ENCODE data around the gene SRMS.

GRCh38 chr20:63549679-63550282 is 2.2 kb upstream of the SRMS start:
- TF ChIP-seq CTCF (optimal IDR thresholded peaks at IDR 0.05 in 1 of 3, IDR thresholded peaks at IDR 0.05 in 1 of 3, conservative IDR thresholded peaks at IDR 0.05 in 1 of 3; ENCODE audit: extremely low read depth in 1 of 3, insufficient read depth in 2 of 3, low read length in 3 of 3), result no peak
- TF ChIP-seq EZH2 (IDR thresholded peaks at IDR 0.05; ENCODE audit: low read length), result no peak
